ENCODE results near the gene CMTM4. TPM values are rescaled to one million over a fixed set of nuclear protein-coding genes. Genes with fewer than 3 reads are reported as not detected.
A peak's percentile ranks its signal among the peaks of the same experiment; 100 is the strongest.
"Not testable (repeated sequence)": the region's sequence is repeated elsewhere in the genome, so short reads cannot be mapped to it uniquely, and the experiment has no call there.

The CMTM4 gene
- total RNA-seq, 1 experiment from 2014 or later: 34.4 TPM

DNA sequence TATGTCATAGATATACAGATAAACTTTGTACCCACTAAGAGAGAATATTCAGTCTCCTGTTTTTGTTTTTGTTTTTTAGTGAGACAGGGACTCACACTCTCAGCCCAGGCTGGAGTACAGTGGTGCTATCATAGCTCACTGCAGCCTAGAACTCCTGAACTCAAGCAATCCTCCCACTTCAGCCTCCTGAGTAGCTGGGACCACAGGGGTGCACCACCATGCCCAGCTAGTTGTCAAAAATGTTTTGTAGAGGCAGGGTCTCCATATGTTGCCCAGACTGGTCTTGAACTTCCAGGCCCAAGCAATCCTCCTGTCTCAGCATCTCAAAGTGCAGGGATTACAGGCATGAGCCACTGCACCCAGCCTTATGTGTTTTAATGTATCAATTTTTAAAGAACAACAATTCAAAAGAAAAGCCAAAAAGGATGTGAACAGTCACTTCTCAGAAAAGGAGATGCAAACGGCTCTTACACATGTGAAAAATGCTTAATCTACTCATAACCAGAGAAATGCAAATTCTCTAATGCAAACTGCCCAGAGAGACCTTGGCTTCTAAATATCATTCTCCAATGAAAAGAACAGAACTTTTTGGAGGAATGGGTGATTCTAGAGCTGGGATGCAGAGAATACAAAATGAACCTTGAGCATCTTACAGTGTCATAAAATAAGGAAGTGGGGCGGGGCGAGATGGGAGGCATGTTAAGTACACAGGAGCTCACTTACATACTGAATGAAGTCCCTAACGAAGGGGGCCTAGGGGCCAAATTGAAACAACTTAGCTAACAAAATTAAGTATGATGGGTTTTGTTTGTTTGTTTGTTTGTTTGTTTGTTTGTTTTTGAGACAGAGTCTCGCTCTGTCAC lies 99.3 kb downstream of the CMTM4 start:
- no peak for DNase-seq (ENCODE audit: low read depth)

DNA sequence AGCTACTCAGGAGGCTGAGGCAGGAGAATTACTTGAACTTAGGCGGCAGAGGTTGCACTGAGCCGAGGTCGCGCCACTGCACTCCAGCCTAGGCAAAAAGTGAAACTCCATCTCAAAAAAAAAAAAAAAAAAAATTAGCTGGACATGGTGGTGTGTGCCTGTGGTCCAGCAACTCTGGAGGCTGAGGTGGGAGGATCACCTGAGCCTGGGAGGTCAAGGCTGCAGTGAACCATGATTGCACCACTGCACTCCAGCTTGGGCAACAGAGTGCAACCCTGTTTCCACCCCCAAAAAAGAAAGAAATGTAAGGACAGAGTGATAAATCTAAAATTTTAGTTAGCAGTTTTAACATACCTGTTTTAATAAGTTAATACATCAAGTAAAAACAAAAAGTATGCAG lies 100.0 kb downstream of the CMTM4 start:
- DNase-seq (ENCODE audit: low read depth): not testable (repeated sequence)

DNA sequence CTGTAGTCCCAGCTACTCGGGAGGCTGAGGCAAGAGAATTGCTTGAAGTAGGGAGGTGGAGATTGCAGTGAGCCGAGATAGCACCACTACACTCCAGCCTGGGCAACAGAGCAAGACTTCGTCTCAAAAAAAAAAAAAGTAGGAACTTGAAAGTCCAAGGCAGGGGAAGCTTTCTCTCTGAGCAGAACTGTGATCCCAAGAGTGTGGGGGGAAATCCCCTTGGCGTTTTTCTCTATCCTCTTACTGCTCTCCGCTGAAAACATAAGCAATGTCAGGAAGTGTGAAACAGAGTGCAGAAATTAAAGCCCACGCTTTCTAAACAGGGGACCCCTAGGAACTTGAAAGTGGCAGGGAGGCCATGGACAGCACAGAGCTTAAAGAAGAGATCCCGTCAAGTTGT lies 101.8 kb downstream of the CMTM4 start:
- no peak for DNase-seq (ENCODE audit: low read depth)

DNA sequence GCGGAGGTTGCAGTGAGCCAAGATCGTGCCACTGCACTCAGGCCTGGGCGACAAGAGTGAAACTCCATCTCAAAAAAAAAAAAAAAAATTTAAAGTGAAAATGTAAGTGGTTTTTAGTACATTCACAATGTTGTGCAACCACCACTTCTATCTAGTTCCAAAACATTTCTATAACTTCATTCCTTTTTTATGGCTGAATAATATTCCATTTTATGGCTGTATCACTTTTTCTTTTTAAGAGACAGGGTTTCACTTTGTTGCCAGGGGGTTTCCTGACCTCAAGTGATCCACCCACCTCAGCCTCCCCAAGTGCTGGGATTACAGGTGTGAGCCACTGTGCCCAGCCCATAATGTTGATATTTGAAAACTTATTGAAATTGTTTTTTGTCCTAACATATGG lies 103.7 kb downstream of the CMTM4 start:
- DNase-seq (ENCODE audit: low read depth): no peak

DNA sequence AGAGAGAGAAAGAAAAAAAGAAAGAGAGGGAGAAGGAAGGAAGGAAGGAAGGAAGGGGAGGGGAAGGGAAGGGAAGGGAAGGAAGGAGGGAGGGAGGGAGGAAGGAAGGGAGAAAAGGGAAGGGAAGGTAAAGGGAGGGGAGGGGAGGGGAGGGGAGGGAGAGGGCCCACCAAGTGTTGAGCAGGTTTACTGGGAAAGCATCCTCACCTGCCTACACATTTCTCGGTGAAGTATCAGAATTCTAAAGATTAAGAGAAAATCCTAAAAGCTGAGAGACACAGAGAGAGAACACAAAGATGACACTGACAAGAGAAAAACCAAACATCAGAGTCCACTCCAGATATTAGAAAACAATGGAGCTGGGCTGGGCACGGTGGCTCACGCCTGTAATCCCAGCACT lies 104.3 kb downstream of the CMTM4 start:
- DNase-seq (ENCODE audit: low read depth): no peak

DNA sequence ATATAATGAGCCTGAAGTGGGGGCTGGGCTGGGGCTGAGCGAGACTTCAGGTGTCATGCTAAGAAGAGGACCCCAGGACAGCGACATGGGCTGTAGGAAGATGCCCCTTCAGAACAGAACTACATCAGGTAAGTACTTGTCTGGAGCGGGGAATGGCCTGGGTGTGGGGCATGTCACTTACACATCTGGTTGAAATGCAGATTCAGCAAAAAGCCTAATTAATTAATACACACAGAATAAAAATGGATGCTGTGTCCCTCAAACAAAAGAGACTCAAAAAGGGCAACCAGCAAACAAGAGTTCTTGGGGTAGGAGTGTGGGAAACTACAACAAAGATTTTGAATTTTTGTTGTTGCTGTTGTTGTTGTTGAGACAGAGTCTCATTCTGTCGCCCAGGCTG lies 105.5 kb downstream of the CMTM4 start:
- DNase-seq (ENCODE audit: low read depth): no peak

DNA sequence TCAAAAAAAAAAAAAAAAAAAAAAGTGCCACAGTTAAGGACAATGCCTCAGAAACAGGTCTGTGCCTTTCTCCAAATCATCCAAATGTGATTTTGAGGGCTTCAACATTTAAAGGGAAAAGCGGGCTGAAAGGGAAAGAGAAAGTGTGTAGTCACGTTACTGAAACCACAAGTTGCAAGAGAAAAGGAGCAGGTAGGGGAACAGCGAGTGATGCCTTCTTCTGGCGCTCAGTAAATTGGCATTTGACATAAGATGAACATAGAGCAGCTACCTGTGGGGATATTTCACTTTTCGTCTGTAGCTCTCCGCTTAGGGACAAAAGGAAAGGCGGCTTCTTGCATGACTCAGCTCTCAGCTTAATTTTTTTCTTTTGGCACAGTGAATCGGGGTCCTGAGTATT lies 106.2 kb downstream of the CMTM4 start:
- DNase-seq (ENCODE audit: low read depth): no peak

DNA sequence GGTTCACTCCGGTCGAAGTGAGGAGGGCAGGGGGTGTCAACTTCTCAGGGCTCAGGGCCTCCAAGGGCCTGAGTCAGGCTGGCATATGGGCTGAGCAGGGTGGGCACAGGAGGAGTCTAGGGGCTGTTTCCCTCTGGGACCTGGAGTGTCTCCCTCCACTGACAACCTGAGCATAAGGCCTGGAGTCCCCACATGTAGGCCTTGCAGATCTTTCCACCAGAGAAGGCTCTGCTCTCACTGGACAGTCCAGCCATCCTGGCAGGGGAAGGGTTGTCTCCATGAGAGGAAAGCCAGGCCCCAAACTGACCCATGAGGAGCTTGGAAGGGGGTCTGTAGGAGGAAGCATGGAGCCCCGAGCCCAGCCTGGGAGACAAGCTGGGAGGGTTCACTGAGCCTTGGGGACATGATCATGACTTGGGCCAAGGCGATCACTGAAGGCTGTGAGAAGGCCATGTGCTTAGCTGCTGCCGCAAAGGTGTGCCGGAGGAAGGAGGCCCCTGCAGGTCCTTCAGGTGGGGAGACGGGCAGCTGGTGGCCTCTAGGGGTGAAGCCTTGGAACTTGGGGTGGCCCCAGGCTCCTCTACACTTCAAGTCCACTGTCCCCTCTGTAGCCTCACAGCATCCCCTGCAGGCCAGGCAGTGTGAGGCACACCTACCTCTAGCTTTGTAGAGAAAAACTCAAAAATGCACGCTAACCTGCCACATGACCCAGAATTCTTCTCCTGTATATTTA lies 107.4 kb downstream of the CMTM4 start:
- DNase-seq (ENCODE audit: low read depth): no peak

DNA sequence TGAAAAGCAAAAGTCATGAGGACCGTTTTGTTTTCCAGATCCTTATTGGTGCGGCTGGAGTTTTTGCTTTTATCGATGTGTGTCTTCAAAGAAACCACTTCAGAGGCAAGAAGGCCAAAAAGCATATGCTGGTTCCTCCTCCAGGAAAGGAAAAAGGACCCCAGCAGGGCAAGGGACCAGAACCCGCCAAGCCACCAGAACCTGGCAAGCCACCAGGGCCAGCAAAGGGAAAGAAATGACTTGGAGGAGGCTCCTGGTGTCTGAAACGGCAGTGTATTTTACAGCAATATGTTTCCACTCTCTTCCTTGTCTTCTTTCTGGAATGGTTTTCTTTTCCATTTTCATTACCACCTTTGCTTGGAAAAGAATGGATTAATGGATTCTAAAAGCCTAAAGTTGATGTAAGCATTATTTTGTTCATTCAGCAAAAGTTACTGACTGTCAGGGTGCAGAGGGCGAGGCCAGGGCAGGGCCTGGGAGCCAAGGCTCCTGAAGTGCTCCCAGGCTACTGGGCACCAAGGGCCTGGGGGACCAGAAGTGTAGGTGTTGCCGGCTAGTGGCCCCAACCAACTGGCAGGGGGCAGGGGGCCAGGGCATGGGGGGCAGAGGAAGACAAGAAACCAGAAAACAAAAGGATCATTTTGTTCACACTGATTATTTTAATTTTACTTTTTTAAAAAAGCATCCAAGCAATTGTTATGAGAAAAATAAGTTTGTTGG lies 108.5 kb downstream of the CMTM4 start:
- DNase-seq (ENCODE audit: low read depth): no peak

DNA sequence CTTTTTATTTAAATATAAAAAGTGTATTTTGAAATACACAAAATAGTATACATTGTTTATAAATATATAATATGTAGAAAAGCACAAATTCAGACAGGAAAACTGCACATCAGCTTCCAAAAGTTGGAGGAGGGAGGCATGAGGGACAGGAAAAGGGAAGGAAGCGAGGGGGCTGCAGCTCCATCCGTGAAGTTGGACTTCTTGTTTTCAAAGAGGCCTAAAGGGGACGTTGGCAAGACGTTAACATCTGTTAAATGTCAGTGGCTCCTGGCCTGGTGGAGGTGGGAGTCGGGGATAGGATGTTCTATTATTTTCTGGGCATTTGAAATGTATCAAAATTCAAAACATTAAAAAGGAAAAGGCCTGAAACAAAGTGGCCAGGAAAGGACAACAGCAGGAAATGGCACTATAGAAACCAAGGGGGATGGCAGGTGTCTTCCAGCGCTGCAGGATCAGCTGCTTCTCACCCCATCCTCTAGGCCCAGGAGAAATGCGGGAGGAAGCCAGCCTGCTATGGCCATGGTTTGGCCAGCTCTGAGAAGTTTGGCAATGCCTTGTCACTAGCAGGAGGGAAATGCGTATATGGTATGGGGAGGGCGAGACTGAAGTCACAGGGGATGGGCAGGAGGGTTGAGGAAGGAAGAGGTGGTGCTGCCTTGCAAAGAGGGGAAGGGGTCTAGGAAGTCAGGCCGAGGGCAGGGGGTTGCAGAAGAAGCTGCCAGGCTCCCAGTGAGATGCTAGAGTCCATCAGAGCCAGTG lies 110.9 kb downstream of the CMTM4 start:
- DNase-seq (ENCODE audit: low read depth): no peak

DNA sequence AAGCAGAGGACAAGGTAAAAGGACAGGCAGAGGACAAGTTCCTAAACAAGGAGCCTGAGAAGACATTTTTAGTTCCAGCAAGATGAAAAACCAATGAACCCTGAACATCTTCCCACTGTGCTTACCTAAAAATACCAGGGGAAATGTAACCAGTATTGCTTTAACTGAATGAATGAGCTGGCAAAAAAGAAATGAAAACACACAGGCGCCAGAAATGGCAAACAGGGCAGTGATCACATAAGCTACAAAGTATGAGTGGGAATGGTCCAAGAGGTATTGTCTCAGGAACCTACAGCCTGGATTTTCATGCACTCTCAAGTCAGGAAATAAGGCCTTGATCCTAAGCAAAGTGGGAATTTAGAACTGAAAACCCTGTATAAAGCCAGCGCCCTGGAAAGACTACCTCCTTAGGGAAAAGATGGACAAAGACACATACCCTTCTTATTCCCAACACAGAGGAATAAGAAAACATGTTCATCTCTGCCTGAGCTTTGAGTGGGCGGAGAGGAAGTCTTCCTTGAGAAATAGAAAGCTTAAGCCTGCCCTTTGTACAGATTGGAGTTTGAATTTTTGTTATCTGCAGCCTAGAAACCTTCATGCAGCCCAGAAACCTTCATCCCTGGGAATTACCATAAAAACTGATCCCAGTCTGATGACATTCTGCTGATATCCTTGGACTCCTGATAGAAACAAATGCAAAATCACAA lies 115.1 kb downstream of the CMTM4 start:
- DNase-seq (ENCODE audit: low read depth): no peak

DNA sequence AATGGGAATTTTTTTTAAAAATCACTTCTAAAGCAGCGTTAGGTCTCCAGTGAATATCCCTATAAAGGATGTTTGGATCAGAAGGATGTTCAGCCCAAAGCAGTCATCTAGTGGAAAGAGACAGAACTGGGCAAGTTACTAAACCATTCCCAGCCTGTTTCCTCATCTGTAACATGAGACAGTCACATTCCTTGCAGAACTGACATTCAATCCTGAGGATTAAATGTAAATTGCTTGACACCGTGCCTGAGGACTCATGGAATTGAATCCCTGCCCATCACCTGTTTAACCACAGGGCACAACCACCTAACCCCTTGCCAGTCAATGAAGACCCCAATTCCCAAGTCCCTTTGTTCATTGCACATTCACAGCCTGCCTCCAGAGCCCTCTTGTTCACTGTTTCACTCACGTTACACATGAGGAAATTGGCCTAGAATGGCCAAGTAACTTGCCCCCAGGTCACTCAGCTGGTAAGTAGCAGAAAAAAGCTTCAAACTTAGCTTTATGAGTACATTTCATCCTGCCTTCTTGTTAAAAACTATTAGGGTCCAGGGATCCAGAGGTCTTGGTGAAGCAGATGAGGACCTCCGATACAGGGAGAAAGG lies 115.8 kb downstream of the CMTM4 start:
- peak; percentile 75 for DNase-seq (ENCODE audit: low read depth)

DNA sequence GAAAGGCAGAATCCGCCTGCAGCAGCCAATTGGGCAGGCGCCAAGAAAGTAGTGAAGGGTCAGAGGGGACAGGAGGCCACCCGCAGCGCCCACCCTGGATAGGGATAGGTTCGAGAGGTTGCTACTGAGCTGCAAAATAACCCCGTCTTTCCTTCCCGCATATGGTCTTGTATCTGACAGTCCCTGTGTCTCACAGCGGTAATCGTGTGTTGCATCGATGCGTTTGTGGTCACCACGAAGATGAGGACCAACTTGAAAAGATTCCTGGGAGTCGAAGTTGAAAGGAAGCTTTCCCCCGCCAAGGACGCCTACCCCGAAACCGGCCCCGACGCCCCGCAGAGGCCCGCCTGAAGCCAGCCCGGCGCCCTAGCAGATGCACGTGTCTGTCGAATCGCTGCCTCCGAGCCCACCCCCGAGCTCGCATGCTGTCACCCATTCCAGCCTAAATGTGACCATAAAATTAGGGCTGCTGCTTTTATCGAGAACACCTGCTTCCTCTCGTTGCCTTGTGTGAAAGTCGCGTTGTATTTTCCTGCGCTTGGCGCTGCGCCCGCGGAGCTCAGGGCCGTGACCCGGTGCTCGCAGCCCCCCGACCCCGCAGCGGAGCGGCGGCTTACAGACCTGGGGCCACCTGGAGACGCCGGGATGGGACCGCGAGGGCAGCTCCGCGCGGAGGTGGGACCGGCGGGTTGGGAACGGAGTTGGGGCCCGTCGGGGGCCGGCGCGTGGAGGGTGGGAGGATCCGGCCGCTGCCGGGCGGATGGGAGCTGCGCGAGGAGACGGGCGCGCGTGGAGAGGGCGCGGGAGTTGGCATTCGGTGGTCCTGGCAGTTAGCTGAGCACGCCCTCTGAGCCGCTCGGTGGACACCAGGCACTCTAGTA lies 117.7 kb downstream of the CMTM4 start, which contains the start of gene CMTM2:
Gene CMTM2 (plus strand): TSS at position 813 of the 881 bp plus-strand sequence. CDS start 145 bp downstream, outside the sequence.
- no peak for DNase-seq (ENCODE audit: low read depth)

DNA sequence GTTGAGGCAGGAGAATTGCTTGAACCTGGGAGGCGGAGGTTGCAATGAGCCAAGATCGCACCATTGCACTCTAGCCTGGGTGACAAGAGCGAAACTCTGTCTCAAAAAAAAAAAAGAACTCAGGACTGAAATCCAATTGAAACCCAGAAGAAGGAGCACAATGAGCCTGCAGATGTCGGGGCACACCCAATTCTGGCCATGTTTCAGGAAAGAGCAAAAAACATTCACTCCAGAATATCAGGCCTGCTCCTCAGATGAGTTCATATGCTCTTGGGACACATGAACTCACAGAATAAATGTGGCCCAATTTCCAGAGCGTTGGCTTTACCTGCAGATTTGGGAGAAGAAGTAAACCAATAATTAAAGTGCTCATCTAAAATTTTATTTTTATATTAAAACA lies 120.2 kb downstream of the CMTM4 start:
- no peak for DNase-seq (ENCODE audit: low read depth)

DNA sequence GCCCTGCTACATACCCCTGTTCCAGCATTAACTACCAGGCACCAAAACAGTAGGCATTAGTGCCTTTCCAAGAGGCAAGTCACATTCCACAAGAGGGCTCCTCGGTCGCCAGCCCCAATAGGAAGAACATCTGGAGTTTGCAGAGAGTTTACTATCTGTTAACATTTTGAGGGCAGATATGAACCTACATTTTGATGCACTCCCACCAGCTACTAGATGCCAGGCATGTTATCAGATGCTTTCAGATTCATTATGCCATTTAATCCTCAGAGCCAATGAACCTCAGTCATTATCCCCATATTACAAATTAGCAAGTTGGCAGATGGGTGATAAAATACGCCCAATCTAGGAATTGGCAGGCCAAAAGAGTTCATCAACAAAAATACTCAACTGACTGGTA lies 121.5 kb downstream of the CMTM4 start:
- DNase-seq (ENCODE audit: low read depth): no peak

DNA sequence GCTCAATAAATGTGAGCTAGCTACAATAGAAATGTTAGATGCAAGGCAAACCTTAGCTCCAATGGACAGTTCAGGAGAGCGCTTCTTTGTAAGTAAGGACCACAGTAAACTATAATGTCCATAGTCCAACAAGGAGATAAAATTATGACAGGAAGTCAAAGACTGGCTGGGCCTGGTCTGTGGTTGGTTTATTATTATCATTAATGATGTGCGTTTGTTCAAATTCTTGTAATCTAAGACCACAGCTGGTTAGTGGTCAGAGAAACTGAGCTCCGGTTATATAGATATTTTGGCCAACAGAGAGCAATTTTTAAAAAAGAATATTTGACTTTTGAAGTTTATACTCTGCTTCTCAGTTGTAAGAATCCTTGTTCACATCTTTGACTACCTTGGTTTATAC lies 122.0 kb downstream of the CMTM4 start:
- no peak for DNase-seq (ENCODE audit: low read depth)

DNA sequence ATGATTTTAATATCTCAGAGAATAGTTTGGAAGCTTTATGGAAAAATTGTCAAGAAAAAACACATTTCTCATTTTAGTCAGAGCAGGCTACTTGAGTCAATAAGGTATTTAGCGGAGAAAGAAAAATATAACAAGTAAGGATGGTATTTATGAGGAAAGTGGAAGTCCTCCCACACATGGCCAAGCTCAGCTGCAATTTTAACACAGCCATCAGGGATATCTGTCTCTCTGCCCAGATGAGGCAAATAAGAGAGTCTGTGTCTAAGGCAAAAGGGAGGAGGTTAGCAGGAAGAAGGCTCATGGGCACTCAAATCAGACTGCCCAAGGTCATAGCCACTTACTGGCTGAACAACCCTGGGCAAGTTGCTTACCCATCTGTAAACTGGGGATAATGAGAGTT lies 122.5 kb downstream of the CMTM4 start:
- DNase-seq (ENCODE audit: low read depth): no peak

DNA sequence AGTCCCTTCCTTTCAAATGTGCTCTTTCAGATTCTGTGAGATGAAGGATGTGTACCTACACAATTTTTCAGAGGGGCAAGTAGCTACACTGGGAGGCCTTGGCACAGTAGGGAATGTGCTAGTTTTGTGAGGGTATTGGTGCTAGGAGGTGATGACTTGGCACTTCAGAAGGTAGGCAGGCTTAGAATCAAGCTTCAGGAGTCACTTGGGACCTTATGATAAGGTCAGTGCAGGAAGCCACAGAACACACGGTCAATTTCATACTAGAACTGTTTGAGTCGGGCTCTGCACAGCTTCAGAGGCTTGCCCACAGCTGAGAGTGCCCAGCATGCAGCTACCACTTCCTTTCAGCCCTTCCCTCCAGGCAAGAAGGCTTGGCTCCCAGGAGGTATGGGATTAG lies 124.2 kb downstream of the CMTM4 start:
- DNase-seq (ENCODE audit: low read depth): no peak

DNA sequence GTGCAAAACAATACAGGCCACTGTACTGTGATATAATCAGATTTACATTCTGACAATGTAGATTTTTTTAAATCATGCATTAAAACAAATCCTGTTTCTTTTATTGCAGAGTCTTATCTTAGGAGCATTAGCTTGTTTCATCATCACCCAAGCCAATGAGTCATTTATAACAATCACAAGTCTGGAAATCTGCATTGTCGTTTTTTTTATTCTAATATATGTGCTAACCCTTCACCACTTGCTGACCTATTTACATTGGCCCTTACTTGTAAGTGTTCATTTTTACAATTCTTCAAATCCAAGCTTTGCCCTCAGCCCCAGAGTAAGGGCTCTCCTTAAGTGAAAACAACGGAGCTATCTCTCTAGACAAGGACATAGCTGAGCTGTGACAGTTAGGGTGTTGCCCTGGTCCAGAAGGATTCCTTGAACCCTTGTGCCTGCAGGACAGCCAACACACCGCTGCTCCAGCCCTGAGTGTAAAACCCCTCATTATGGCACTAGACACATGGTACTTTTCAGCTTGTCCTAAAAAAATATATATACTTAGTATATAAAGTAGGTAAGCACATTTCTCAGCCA lies 126.6 kb downstream of the CMTM4 start:
- DNase-seq (ENCODE audit: low read depth): peak; percentile 55

All from HT1080 (cell line).